Measurements from ENCODE around the gene DCLRE1B.

DNA sequence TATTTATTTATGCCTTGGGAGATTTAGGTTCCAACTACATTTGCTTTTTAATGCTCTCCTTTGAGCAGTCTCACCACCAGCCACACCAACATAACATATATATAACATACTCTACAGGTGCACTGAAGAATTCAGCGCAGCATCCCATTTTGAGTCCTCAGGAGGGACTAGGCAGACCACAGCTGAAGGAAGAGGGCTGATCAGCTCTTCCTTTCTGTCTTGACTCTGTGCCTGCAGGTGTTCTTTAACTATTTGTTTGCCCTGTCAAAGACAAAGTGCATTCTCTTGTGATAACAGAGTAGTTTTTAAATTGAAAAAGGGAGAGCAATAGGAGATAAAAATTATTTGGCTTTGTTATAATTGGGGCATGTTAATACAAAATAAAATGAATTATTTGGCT lies 41.0 kb downstream of the DCLRE1B start:
- TF ChIP-seq GATA2 (IDR thresholded peaks at IDR 0.05; ENCODE audit: low read depth, low read length) (no peak), GATA3 (IDR thresholded peaks at IDR 0.05; ENCODE audit: low read depth, low read length) (no peak)

All from SH-SY5Y (cell line).